GM06990 (cell line): ENCODE results near the gene FBXW8.

Experiments used
- DNase-seq: peaks from one replicate; pipeline ENCODE4 v3.0.0-alpha.2; 2011; ENCODE audit not compliant: insufficient read length; ENCODE audit errors: extremely low read depth
- H3K27me3 ChIP-seq: replicated peaks from 2 replicates; pipeline ENCODE4 v1.6.0; 2011; ENCODE audit warnings: low read length; ENCODE audit not compliant: control insufficient read depth, insufficient read depth
- H3K36me3 ChIP-seq: 2 replicates; pipeline ENCODE4 v1.5.1; 2011; ENCODE audit warnings: low read length; ENCODE audit not compliant: control insufficient read depth, insufficient read depth
- H3K4me3 ChIP-seq: replicated peaks from 2 replicates; pipeline ENCODE4 v1.5.1; 2011; ENCODE audit warnings: low read depth, mild to moderate bottlenecking, control low read depth, low read length
- TF ChIP-seq, protein P1 (sequence below): IDR thresholded peaks from 2 replicates; pipeline ENCODE4 v1.5.1; 2011; ENCODE audit warnings: low read length, control low read depth, mild to moderate bottlenecking, inconsistent platforms; ENCODE audit not compliant: insufficient read depth, poor library complexity, severe bottlenecking

The FBXW8 gene

DNA sequence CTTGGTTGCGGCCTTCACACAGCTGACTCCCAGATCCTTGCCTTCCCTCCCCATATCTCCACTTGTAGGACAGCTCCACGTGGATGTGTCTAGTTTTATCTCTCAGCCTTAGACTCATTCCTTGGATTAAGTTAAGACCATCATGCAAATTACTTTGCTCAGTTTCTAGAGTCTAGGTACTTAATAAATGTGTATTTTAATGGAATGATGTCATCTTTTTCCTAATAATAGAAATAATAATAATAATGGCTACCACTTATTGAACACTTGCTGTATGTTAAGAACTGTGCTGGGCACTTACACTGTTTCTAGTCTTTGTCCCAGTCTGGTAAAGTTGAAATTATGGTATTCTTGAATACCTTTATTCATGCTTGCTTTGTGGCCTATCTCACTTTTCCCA, 37.5 kb downstream of the FBXW8 start:
- TF ChIP-seq, protein P1, sequence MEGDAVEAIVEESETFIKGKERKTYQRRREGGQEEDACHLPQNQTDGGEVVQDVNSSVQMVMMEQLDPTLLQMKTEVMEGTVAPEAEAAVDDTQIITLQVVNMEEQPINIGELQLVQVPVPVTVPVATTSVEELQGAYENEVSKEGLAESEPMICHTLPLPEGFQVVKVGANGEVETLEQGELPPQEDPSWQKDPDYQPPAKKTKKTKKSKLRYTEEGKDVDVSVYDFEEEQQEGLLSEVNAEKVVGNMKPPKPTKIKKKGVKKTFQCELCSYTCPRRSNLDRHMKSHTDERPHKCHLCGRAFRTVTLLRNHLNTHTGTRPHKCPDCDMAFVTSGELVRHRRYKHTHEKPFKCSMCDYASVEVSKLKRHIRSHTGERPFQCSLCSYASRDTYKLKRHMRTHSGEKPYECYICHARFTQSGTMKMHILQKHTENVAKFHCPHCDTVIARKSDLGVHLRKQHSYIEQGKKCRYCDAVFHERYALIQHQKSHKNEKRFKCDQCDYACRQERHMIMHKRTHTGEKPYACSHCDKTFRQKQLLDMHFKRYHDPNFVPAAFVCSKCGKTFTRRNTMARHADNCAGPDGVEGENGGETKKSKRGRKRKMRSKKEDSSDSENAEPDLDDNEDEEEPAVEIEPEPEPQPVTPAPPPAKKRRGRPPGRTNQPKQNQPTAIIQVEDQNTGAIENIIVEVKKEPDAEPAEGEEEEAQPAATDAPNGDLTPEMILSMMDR = no peak
- H3K27me3 ChIP-seq = no peaks in the 10 kb centered on the region
- peaks cover 7% of the 10 kb centered on the region for H3K36me3 ChIP-seq
- H3K4me3 ChIP-seq = no peak overlapping the region
- no peak for DNase-seq

DNA sequence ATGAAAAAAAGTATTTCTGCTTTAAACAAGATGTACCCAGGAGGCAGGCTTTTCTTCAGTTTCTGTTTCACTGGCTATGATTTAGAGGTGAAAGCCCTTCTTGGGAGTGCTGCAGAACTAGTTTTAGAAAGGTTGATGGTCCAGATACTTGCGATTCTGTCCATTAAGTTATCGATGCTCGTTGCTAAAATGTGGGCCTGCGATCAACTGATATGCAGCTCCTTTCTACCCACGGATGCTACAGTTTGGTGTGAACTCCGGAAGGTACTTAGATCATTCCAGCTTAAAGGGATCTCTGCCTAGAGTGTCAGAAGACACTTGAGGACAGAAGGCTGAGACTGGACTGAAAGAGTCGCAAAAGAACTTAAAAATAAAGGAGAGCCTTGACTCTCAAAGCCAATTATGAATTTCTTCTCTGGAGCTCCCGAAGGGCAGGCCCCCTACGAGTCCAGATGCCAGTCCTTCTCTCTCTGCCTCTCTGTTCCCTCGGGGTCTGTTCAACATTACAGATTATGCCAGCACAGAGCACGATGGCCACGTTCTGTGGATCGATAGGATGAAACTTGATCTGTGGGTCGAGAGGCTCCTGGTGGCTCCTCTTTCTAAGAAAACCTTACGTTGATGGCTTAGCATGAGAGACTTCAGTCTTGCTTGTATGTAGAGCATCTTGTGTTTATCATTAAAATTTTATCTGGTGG, 40.0 kb downstream of the FBXW8 start:
- H3K4me3 ChIP-seq = no peak overlapping the region
- H3K27me3 ChIP-seq = no peaks in the 10 kb centered on the region
- H3K36me3 ChIP-seq = peaks cover 6% of the 10 kb centered on the region
- TF ChIP-seq, protein P1 = no peak
- DNase-seq = no peak

DNA sequence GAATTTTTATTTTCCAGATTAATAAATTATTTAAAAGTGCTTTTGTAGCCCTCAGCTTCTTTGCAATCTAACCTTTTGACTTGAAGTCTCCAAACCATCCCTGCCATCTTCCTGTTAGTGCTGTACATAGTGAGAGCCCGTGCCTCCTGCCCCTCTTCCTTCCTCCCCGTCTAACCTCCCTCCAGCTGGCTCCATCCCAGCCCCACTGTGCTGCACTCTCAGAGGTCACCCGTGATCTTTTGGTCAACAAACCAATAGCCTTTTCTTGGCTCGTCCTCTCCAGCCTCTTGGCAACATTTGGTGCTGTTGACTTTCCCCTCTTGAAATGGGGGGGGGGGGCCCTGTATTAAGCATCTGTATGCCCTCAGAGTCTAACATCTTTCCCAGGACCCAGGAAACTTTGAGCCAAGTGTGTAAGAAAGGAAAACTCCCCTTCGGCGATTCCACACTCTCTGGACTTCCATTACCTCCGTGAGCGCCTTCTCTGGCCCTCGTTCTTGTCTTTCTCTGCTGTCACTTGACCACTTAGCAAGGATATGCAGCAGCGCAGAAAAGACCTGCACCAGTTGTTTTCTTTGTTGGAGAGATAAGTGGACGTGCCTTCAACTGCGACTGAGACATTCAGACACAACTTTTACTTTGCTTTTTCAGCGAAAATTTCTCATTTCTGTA, 44.1 kb downstream of the FBXW8 start:
- no peaks in the 10 kb centered on the region for H3K36me3 ChIP-seq
- no peak for DNase-seq
- TF ChIP-seq, protein P1 = no peak
- H3K4me3 ChIP-seq = no peak overlapping the region
- H3K27me3 ChIP-seq = no peaks in the 10 kb centered on the region

- Histone ChIP-seq H3K27me3 (no peaks in the 10 kb centered on the region), H3K36me3 (no peaks in the 10 kb centered on the region), H3K4me3 (no peak overlapping the region)
- no peak for DNase-seq
- TF ChIP-seq, protein P1 = peak; percentile 22
Observed at GRCh38 chr12:116955382-116956021, 44.8 kb downstream of the FBXW8 start.

- no peak for DNase-seq
- H3K4me3 ChIP-seq = no peak overlapping the region
- H3K36me3 ChIP-seq = no peaks in the 10 kb centered on the region
- TF ChIP-seq, protein P1 = no peak
- H3K27me3 ChIP-seq = no peaks in the 10 kb centered on the region
Observed at GRCh38 chr12:116958402-116959197, 47.9 kb downstream of the FBXW8 start.
